NCI-H345 treated with DMSO at 0.1 percent for 48 hours (cell line): ENCODE results near the gene UNC5A.
"Not testable (repeated sequence)": the region's sequence is repeated elsewhere in the genome, so short reads cannot be mapped to it uniquely, and the experiment has no call there.

ENCODE experiments used
- DNase-seq: peaks from one replicate; lab custom pipeline; 2025; ENCODE audit not compliant: unreplicated experiment; lab: John Stamatoyannopoulos, UW

The UNC5A gene

GRCh38 chr5:176862330-176862995, 52.1 kb downstream of the UNC5A start:
- DNase-seq, result no peak

GRCh38 chr5:176863041-176863764, 52.8 kb downstream of the UNC5A start:
- DNase-seq, result no peak

GRCh38 chr5:176863765-176864098, 53.4 kb downstream of the UNC5A start:
- DNase-seq, result no peak

GRCh38 chr5:176864755-176865154, 54.4 kb downstream of the UNC5A start:
- no peak for DNase-seq

GRCh38 chr5:176865964-176866363, 55.6 kb downstream of the UNC5A start:
- DNase-seq, result no peak

- no peak for DNase-seq
These were observed 56.5 kb downstream of the UNC5A start for GRCh38 chr5:176866707-176867310.

- DNase-seq, result no peak
These were observed 57.8 kb downstream of the UNC5A start for GRCh38 chr5:176868126-176868525.

- DNase-seq, result no peak
These were observed 58.4 kb downstream of the UNC5A start for GRCh38 chr5:176868731-176869130.

- no peak for DNase-seq
These were observed 59.2 kb downstream of the UNC5A start for GRCh38 chr5:176869501-176870109.

- DNase-seq, result no peak
These were observed 59.8 kb downstream of the UNC5A start for GRCh38 chr5:176870110-176870591.

- DNase-seq, result not testable (repeated sequence)
These were observed 60.3 kb downstream of the UNC5A start for GRCh38 chr5:176870644-176871043.

- not testable (repeated sequence) for DNase-seq
These were observed 62.2 kb downstream of the UNC5A start for GRCh38 chr5:176872586-176872985.

- not testable (repeated sequence) for DNase-seq
These were observed 62.7 kb downstream of the UNC5A start for GRCh38 chr5:176873011-176873410.

GRCh38 chr5:176873541-176874172, 63.3 kb downstream of the UNC5A start:
- no peak for DNase-seq

GRCh38 chr5:176874198-176874780, 63.9 kb downstream of the UNC5A start:
- DNase-seq, result no peak

- DNase-seq, result no peak
These were observed 64.7 kb downstream of the UNC5A start for GRCh38 chr5:176875014-176875550.

- no peak for DNase-seq
These were observed 65.6 kb downstream of the UNC5A start for GRCh38 chr5:176875783-176876505.

- no peak for DNase-seq
These were observed 66.4 kb downstream of the UNC5A start for GRCh38 chr5:176876506-176877431.

- no peak for DNase-seq
These were observed 67.5 kb downstream of the UNC5A start for GRCh38 chr5:176877793-176878331.
